Epithelial cell of proximal tubule (primary cell): Measurements from ENCODE around the gene TRIM39. TPM values are rescaled to one million over a fixed set of nuclear protein-coding genes. Genes with fewer than 3 reads are reported as not detected.
"Not testable (repeated sequence)": the region's sequence is repeated elsewhere in the genome, so short reads cannot be mapped to it uniquely, and the experiment has no call there.

ENCODE experiments used
- DNase-seq: peaks from one replicate; pipeline ENCODE4 v3.0.0-alpha.2; 2011; ENCODE audit warnings: low read depth
- H3K4me3 ChIP-seq: 2 replicates; pipeline ENCODE4 v1.5.1; 2011; ENCODE audit warnings: low read depth, mild to moderate bottlenecking, low read length
- total RNA-seq: library from RNA; depleted of rRNA; stranded (reverse); fragments of >200 nt; gene quantifications from 2 replicates; pipeline ENCODE4 v1.2.3, GENCODE V29; 2015
- TF ChIP-seq, protein P1 (sequence below): conservative IDR thresholded peaks from 2 replicates; pipeline ENCODE4 v1.5.1; 2012; ENCODE audit warnings: low read depth, mild to moderate bottlenecking, low read length

Gene TRIM39
- total RNA-seq: 9.8 and 14.2 TPM in 2 replicates

DNA sequence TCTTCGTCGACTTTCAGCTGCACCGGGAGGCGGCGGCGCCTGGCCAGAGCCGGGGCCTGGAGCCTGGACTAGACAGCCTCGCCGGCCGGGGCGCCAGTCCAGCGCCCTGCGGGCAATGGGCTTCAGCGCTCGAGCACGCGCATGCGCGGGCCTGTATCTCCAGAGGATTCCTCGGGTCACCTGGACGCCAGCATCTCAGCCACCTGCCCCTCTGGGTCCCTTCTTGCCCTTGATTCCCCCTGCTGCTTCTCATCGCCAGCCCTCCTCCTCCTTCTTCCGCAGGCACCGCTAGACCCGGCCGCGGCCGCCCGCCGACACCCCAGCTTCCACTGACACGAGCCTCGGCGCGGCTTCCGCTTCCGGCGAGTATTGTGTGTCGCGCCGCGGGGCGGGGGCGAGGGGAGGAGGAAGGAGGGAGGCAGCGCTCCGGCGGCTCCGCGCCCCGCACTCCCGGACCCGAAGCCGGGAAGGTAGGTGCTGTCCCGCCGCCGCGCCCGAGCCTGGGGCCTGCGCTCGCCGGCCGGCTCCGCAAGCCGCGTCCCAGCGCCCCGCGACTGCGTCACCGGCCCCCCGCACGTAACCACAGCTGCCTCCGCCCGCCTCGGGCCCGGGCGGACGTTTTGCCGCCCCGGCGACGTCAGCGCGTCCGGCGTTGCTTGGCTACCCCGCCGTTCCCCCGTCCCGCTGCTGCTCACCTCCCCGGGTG, at the start of gene TRIM39:
Gene TRIM39, plus strand, starts transcription at position 402 of the 706 bp plus-strand sequence. CDS start 2,391 bp downstream, outside the sequence.
- DNase-seq: no peak
- TF ChIP-seq, protein P1, sequence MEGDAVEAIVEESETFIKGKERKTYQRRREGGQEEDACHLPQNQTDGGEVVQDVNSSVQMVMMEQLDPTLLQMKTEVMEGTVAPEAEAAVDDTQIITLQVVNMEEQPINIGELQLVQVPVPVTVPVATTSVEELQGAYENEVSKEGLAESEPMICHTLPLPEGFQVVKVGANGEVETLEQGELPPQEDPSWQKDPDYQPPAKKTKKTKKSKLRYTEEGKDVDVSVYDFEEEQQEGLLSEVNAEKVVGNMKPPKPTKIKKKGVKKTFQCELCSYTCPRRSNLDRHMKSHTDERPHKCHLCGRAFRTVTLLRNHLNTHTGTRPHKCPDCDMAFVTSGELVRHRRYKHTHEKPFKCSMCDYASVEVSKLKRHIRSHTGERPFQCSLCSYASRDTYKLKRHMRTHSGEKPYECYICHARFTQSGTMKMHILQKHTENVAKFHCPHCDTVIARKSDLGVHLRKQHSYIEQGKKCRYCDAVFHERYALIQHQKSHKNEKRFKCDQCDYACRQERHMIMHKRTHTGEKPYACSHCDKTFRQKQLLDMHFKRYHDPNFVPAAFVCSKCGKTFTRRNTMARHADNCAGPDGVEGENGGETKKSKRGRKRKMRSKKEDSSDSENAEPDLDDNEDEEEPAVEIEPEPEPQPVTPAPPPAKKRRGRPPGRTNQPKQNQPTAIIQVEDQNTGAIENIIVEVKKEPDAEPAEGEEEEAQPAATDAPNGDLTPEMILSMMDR: no peak
- H3K4me3 ChIP-seq: peak within 1 kb of the TSS; percentile 87

DNA sequence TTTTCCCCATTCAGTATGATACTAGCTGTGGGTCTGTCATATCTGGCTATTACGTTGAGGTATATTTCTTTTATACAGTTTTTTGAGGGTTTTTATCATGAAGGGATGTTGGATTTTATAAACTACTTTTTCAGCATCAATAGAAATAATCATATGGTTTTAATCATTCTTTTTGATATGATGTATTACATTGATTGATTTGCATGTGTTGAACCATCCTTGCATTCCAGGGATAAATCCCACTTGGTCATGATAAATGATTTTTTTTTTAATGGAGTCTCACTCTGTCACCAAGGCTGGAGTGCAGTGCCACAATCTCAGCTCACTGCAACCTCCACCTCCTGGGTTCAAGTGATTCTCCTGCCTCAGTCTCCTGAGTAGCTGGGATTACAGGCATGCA, 45.7 kb upstream of the TRIM39 start:
- not testable (repeated sequence) for DNase-seq, H3K4me3 ChIP-seq

- no peak overlapping the region for H3K4me3 ChIP-seq
- DNase-seq: no peak
- TF ChIP-seq, protein P1: no peak
Measured at GRCh38 chr6:30282522-30282921, 44.2 kb upstream of the TRIM39 start.

DNA sequence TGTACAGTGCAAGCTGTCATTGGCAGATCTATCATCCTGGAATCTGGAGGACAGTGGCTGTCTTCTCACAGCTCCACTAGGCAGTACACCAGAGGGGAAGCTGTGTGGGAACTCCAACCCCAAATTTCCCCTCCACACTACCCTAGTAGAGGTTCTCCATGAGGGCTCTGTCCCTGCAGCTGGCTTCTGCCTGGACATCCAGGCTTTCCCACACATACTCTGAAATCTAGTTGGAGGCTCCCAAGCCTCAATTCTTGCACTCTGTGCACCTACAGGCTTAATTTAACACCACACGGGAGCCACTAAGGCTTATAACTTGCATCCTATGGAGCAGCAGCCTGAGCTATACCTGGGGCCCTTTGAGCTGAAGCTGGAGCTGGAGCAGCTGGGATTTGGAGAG, 43.0 kb upstream of the TRIM39 start:
- TF ChIP-seq, protein P1: no peak
- DNase-seq: no peak
- H3K4me3 ChIP-seq: no peak overlapping the region

GRCh38 chr6:30287139-30287538, 39.6 kb upstream of the TRIM39 start:
- DNase-seq: no peak
- no peak overlapping the region for H3K4me3 ChIP-seq
- TF ChIP-seq, protein P1: no peak

DNA sequence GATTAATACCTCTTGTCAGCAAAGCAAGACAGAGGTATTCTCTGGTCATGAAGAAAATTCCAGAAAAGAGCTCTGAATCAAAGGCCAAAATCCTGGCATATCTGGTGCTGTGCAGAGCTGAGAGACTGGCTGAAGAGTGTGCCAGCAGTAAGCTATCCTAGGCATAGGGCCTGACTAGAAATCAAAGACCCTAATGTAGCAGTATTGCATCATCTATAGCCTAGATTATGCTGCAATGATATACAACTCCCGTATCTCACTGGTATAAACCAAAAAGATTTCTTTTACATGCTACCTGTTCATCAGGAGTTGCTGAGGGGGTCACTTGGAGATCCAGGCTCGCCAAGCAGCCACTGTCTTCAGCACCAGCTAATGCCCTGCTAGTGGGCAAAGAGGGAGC, 30.9 kb upstream of the TRIM39 start:
- DNase-seq: no peak
- TF ChIP-seq, protein P1: no peak
- no peak overlapping the region for H3K4me3 ChIP-seq

GRCh38 chr6:30304002-30304401, 22.7 kb upstream of the TRIM39 start:
- H3K4me3 ChIP-seq: no peak overlapping the region
- DNase-seq: no peak

More at GRCh38 chr6:30304002-30304401, 22.7 kb upstream of the TRIM39 start:
- TF ChIP-seq, protein P1: no peak
